SK-N-SH treated with all-trans-retinoic acid at 6 μM for 48 hours (cell line): ENCODE measurements around the gene MSH5.

Experiments used
- ATAC-seq: fragments of 200-7000 bp; cut with Tn5 transposase; 3 replicates; pipeline ENCODE4 v1.9.1; 2020; ENCODE audit warnings: mild to moderate bottlenecking, moderate library complexity
- ARNTL ChIP-seq: fragments of 450-650 bp; formaldehyde crosslinking; IDR thresholded peaks from 2 replicates; pipeline ENCODE4 v1.5.0; 2020; ENCODE audit warnings: low read depth, mild to moderate bottlenecking, moderate library complexity, borderline replicate concordance
- BACH2 ChIP-seq: fragments of 250-450 bp; sonication (Bioruptor Pico); IDR thresholded peaks from 2 replicates; pipeline ENCODE4 v1.9.0; 2021; ENCODE audit warnings: mild to moderate bottlenecking, borderline replicate concordance
- CSDC2 ChIP-seq: fragments of 250-450 bp; sonication (Bioruptor Pico); IDR thresholded peaks from 2 replicates; pipeline ENCODE4 v1.5.0; 2020; ENCODE audit warnings: mild to moderate bottlenecking, moderate library complexity
- ESRRG ChIP-seq: fragments of 250-450 bp; sonication (Bioruptor Pico); IDR thresholded peaks from 2 replicates; pipeline ENCODE4 v1.6.1; 2021; ENCODE audit warnings: mild to moderate bottlenecking
- GLIS3 ChIP-seq: fragments of 250-450 bp; sonication (Bioruptor Pico); IDR thresholded peaks from 2 replicates; pipeline ENCODE4 v1.5.0; 2020; ENCODE audit warnings: mild to moderate bottlenecking, moderate library complexity
- ISL1 ChIP-seq: fragments of 250-450 bp; sonication (Bioruptor Pico); IDR thresholded peaks from 2 replicates; pipeline ENCODE4 v2.1.2; 2022; ENCODE audit warnings: mild to moderate bottlenecking, moderate library complexity
- OSR1 ChIP-seq: fragments of 250-450 bp; sonication (Bioruptor Pico); IDR thresholded peaks from 2 replicates; pipeline ENCODE4 v1.8.0; 2022; ENCODE audit warnings: moderate library complexity, mild to moderate bottlenecking, inconsistent platforms
- PPARA ChIP-seq: fragments of 250-450 bp; sonication (Bioruptor Pico); IDR thresholded peaks from 2 replicates; pipeline ENCODE4 v1.5.0; 2020; ENCODE audit warnings: mild to moderate bottlenecking, borderline replicate concordance
- RARB ChIP-seq: fragments of 250-450 bp; sonication (Bioruptor Pico); IDR thresholded peaks from 2 replicates; pipeline ENCODE4 v1.8.0; 2021; ENCODE audit warnings: mild to moderate bottlenecking, moderate library complexity
- SNAI2 ChIP-seq: fragments of 250-450 bp; sonication (Bioruptor Pico); IDR thresholded peaks from 2 replicates; pipeline ENCODE4 v1.5.0; 2020; ENCODE audit warnings: mild to moderate bottlenecking, moderate library complexity
- TCF4 ChIP-seq: fragments of 250-450 bp; sonication (Bioruptor Pico); IDR thresholded peaks from 2 replicates; pipeline ENCODE4 v1.8.0; 2021; ENCODE audit warnings: mild to moderate bottlenecking, moderate library complexity, borderline replicate concordance
- TOX ChIP-seq: fragments of 250-450 bp; sonication (Bioruptor Pico); IDR thresholded peaks from 2 replicates; pipeline ENCODE4 v1.8.0; 2021; ENCODE audit warnings: mild to moderate bottlenecking, moderate library complexity, borderline replicate concordance
- ZC3H10 ChIP-seq: fragments of 250-450 bp; sonication (Bioruptor Pico); IDR thresholded peaks from 2 replicates; pipeline ENCODE4 v1.5.1; 2021; ENCODE audit warnings: mild to moderate bottlenecking, moderate library complexity
- ZFP3 ChIP-seq: fragments of 250-450 bp; sonication (Bioruptor Pico); IDR thresholded peaks from 2 replicates; pipeline ENCODE4 v1.5.0; 2020; ENCODE audit warnings: mild to moderate bottlenecking, moderate library complexity
- ZFP30 ChIP-seq: fragments of 450-650 bp; formaldehyde crosslinking; IDR thresholded peaks from 2 replicates; pipeline ENCODE4 v1.5.0; 2022; ENCODE audit warnings: mild to moderate bottlenecking, moderate library complexity
- ZNF565 ChIP-seq: fragments of 450-650 bp; formaldehyde crosslinking; conservative IDR thresholded peaks from 2 replicates; pipeline ENCODE4 v1.5.0; 2020; ENCODE audit warnings: low read depth, mild to moderate bottlenecking, moderate library complexity
- ZNF70 ChIP-seq: fragments of 450-650 bp; formaldehyde crosslinking; IDR thresholded peaks from 2 replicates; pipeline ENCODE4 v1.5.0; 2020; ENCODE audit warnings: mild to moderate bottlenecking, moderate library complexity
- ZNF8 ChIP-seq: fragments of 450-650 bp; formaldehyde crosslinking; IDR thresholded peaks from 2 replicates; pipeline ENCODE4 v1.5.0; 2020; ENCODE audit warnings: mild to moderate bottlenecking, moderate library complexity
- TF ChIP-seq, protein P1 (sequence below): fragments of 250-450 bp; sonication (Bioruptor Pico); IDR thresholded peaks from 2 replicates; pipeline ENCODE4 v1.8.0; 2021; ENCODE audit warnings: low read depth, mild to moderate bottlenecking, moderate library complexity, borderline replicate concordance
- TF ChIP-seq, protein P2 (sequence below): fragments of 250-450 bp; sonication (Bioruptor Pico); IDR thresholded peaks from 2 replicates; pipeline ENCODE4 v1.5.1; 2020; ENCODE audit warnings: low read depth, mild to moderate bottlenecking, moderate library complexity
- TF ChIP-seq, protein P3 (sequence below): fragments of 250-450 bp; sonication (Bioruptor Pico); IDR thresholded peaks from 2 replicates; pipeline ENCODE4 v1.5.0; 2020; ENCODE audit warnings: mild to moderate bottlenecking, moderate library complexity
- TF ChIP-seq, protein P4 (sequence below): fragments of 250-450 bp; sonication (Bioruptor Pico); IDR thresholded peaks from 2 replicates; pipeline ENCODE4 v1.5.1; 2021; ENCODE audit warnings: mild to moderate bottlenecking, moderate library complexity

Gene MSH5

DNA sequence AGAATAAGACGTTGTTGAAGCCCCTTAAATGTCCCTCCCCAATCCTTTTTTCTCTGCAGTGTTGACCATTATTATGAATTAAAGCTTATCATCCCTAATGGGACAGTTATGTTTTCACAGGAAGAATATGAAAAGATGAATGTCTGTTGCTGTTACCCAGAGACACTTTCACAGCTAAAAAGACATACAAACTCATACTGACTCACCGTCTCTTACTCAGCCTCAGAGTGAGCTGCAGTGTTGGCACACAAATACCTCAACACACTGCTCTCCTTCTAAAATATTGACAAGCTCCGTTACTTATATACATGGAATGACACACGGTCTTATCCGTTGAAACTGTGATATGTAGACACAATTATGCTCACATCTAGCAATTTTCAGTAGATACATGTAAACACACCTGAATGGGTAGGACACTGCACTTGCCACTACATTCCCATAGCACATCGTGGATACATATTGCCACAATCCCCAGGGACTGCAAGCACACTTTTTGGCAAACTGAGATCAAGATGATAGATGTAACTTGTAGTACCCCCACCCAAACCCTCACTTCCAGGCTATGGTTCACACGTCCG lies 13.0 kb downstream of the MSH5 start (continued):
- no peak for TF ChIP-seq RARB (CRISPR knock-in tag)
- no peak for TF ChIP-seq ESRRG (CRISPR knock-in tag)

DNA sequence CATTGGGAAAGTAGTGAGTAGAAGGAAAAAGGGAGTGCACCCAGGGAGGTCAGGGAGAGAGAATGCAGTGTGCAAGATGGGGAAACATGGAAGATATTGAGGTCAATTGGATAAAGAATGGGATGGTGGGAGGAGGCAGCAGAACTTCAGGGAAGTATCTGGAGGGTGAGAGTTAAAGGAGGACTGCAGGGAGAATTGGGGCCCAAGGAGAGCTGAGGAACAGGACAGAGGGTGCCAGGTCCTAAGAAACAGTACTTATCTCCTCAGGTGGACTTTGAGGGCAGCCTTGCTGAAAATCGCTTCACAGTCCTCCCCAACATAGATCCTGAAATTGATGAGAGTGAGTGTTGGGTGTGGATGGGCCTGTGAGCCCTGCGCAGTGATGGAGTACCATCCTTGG lies 18.5 kb downstream of the MSH5 start:
- no peak for ATAC-seq
- TF ChIP-seq, protein P1, sequence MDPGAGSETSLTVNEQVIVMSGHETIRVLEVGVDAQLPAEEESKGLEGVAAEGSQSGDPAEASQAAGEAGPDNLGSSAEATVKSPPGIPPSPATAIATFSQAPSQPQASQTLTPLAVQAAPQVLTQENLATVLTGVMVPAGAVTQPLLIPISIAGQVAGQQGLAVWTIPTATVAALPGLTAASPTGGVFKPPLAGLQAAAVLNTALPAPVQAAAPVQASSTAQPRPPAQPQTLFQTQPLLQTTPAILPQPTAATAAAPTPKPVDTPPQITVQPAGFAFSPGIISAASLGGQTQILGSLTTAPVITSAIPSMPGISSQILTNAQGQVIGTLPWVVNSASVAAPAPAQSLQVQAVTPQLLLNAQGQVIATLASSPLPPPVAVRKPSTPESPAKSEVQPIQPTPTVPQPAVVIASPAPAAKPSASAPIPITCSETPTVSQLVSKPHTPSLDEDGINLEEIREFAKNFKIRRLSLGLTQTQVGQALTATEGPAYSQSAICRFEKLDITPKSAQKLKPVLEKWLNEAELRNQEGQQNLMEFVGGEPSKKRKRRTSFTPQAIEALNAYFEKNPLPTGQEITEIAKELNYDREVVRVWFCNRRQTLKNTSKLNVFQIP, result no peak
- TF ChIP-seq, protein P2, sequence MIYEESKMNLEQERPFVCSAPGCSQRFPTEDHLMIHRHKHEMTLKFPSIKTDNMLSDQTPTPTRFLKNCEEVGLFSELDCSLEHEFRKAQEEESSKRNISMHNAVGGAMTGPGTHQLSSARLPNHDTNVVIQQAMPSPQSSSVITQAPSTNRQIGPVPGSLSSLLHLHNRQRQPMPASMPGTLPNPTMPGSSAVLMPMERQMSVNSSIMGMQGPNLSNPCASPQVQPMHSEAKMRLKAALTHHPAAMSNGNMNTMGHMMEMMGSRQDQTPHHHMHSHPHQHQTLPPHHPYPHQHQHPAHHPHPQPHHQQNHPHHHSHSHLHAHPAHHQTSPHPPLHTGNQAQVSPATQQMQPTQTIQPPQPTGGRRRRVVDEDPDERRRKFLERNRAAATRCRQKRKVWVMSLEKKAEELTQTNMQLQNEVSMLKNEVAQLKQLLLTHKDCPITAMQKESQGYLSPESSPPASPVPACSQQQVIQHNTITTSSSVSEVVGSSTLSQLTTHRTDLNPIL, result no peak
- TF ChIP-seq ZFP30 (CRISPR knock-in tag) (no peak), RARB (CRISPR knock-in tag) (no peak), ESRRG (CRISPR knock-in tag) (no peak), TCF4 (CRISPR knock-in tag) (no peak), ZC3H10 (CRISPR knock-in tag) (no peak), ISL1 (CRISPR knock-in tag) (no peak), ZNF565 (CRISPR knock-in tag) (no peak)
- TF ChIP-seq, protein P3, sequence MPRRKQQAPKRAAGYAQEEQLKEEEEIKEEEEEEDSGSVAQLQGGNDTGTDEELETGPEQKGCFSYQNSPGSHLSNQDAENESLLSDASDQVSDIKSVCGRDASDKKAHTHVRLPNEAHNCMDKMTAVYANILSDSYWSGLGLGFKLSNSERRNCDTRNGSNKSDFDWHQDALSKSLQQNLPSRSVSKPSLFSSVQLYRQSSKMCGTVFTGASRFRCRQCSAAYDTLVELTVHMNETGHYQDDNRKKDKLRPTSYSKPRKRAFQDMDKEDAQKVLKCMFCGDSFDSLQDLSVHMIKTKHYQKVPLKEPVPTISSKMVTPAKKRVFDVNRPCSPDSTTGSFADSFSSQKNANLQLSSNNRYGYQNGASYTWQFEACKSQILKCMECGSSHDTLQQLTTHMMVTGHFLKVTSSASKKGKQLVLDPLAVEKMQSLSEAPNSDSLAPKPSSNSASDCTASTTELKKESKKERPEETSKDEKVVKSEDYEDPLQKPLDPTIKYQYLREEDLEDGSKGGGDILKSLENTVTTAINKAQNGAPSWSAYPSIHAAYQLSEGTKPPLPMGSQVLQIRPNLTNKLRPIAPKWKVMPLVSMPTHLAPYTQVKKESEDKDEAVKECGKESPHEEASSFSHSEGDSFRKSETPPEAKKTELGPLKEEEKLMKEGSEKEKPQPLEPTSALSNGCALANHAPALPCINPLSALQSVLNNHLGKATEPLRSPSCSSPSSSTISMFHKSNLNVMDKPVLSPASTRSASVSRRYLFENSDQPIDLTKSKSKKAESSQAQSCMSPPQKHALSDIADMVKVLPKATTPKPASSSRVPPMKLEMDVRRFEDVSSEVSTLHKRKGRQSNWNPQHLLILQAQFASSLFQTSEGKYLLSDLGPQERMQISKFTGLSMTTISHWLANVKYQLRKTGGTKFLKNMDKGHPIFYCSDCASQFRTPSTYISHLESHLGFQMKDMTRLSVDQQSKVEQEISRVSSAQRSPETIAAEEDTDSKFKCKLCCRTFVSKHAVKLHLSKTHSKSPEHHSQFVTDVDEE (CRISPR knock-in tag), result no peak

DNA sequence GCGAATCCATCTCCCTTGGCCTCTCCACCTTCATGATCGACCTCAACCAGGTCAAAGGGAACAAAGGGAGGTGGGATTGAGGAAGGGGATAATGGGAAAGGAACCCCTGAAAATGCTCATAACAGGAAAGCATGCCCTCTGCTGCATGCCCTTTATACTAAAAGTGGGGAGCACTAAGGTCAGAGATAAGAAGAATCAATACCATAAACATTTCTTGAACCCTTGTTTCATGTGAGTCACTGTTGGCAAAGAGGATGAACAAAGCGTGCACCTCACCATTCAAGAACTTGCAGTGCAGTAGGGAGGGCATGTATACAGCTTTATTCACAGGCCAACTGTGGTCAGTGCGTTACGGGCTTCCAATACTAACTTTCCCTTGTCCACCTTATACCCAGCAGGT lies 21.0 kb downstream of the MSH5 start:
- no peak for ATAC-seq
- TF ChIP-seq BACH2 (CRISPR knock-in tag), result no peak
- TF ChIP-seq ISL1 (CRISPR knock-in tag), result no peak
- no peak for TF ChIP-seq ESRRG (CRISPR knock-in tag)
- TF ChIP-seq ZC3H10 (CRISPR knock-in tag), result no peak
- TF ChIP-seq ZNF8 (CRISPR knock-in tag), result no peak
- TF ChIP-seq PPARA (CRISPR knock-in tag), result no peak
- TF ChIP-seq, protein P4, sequence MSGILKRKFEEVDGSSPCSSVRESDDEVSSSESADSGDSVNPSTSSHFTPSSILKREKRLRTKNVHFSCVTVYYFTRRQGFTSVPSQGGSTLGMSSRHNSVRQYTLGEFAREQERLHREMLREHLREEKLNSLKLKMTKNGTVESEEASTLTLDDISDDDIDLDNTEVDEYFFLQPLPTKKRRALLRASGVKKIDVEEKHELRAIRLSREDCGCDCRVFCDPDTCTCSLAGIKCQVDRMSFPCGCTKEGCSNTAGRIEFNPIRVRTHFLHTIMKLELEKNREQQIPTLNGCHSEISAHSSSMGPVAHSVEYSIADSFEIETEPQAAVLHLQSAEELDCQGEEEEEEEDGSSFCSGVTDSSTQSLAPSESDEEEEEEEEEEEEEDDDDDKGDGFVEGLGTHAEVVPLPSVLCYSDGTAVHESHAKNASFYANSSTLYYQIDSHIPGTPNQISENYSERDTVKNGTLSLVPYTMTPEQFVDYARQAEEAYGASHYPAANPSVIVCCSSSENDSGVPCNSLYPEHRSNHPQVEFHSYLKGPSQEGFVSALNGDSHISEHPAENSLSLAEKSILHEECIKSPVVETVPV, result no peak
- TF ChIP-seq TCF4 (CRISPR knock-in tag), result no peak
- no peak for TF ChIP-seq GLIS3 (CRISPR knock-in tag)
- TF ChIP-seq CSDC2 (CRISPR knock-in tag), result no peak
- TF ChIP-seq ZFP3 (CRISPR knock-in tag), result no peak
- TF ChIP-seq RARB (CRISPR knock-in tag), result no peak
- no peak for TF ChIP-seq SNAI2
- TF ChIP-seq ZNF565 (CRISPR knock-in tag), result no peak
- TF ChIP-seq OSR1, result no peak
- TF ChIP-seq ZFP30 (CRISPR knock-in tag), result no peak

DNA sequence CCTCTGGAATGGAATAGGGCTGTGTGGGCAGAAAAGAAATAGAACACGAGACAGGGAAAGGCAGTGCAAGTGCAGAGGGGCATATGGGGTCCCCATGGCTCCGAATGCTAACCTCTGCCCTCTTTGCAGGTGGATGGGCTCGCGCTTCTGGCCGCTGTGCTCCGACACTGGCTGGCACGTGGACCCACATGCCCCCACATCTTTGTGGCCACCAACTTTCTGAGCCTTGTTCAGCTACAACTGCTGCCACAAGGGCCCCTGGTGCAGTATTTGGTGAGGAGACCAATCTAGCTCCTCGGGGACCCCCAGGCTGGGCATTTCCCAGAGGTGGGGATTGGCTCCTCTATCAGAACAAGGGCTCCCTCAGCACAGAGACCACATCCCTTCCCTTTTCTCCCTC lies 21.5 kb downstream of the MSH5 start:
- ATAC-seq, result no peak
- TF ChIP-seq ZFP30 (CRISPR knock-in tag) (no peak), SNAI2 (no peak), ZC3H10 (CRISPR knock-in tag) (no peak), ZNF8 (CRISPR knock-in tag) (no peak), BACH2 (CRISPR knock-in tag) (no peak), ARNTL (CRISPR knock-in tag) (no peak), ZNF565 (CRISPR knock-in tag) (no peak), GLIS3 (CRISPR knock-in tag) (no peak), ZFP3 (CRISPR knock-in tag) (no peak), TOX (CRISPR knock-in tag) (no peak), ISL1 (CRISPR knock-in tag) (no peak), ZNF70 (no peak), RARB (CRISPR knock-in tag) (no peak)
- TF ChIP-seq, protein P4, result no peak
